Activated CD4-positive, alpha-beta T cell treated with anti-CD3 and anti-CD28 coated beads, Interleukin-2, amount 10 ng/mL, durations not matched to agents 7 days and 5 days (primary cell): ENCODE results near the gene TUBB1. TPM values are rescaled to one million over a fixed set of nuclear protein-coding genes. Genes with fewer than 3 reads are reported as not detected.

ENCODE experiments used
- CTCF ChIA-PET: fragments of 350-600 bp; sonication (Branson Sonifier 250); formaldehyde crosslinking; loops from one replicate; lab custom pipeline; 2021; ENCODE audit warnings: antibody characterized with exemption; lab: Charles Lee
- POLR2A ChIA-PET: fragments of 350-600 bp; sonication (Branson Sonifier 250); formaldehyde crosslinking; loops from one replicate; lab custom pipeline; 2021; ENCODE audit warnings: antibody characterized with exemption; lab: Charles Lee
- DNase-seq: peaks from one replicate; pipeline ENCODE4 v3.0.0-alpha.2; 2020
- H3K27ac Mint-ChIP-seq: one replicate; pipeline ENCODE4 v1.8.0; 2021; ENCODE audit warnings: mild to moderate bottlenecking, moderate library complexity, mixed read lengths
- H3K27me3 Mint-ChIP-seq: one replicate; pipeline ENCODE4 v1.8.0; 2021; ENCODE audit warnings: mixed read lengths
- H3K36me3 Mint-ChIP-seq: one replicate; pipeline ENCODE4 v1.8.0; 2021; ENCODE audit warnings: low read depth, mixed read lengths
- H3K4me1 Mint-ChIP-seq: one replicate; pipeline ENCODE4 v1.8.0; 2021; ENCODE audit warnings: mixed read lengths
- H3K4me3 Mint-ChIP-seq: one replicate; pipeline ENCODE4 v1.8.0; 2021; ENCODE audit warnings: mild to moderate bottlenecking, moderate library complexity, mixed read lengths
- H3K9me3 Mint-ChIP-seq: one replicate; pipeline ENCODE4 v1.8.0; 2021; ENCODE audit warnings: mixed read lengths
- total RNA-seq, 2 experiments: library from RNA; stranded (reverse); gene quantifications; one replicate each; pipeline ENCODE4 v1.2.3, GENCODE V29; 2021

Gene TUBB1
- total RNA-seq, 2 experiments from 2014 or later = not detected

- no peak overlapping the region for H3K4me3 Mint-ChIP-seq
- CTCF ChIA-PET = interaction anchor here (0.9 kb wide), 1 partner anchor 139 kb away, joined by 3 read pairs; no protein-coding TSS in a partner anchor
- DNase-seq = no peak
- no peaks in the 10 kb centered on the region for H3K36me3 Mint-ChIP-seq
- POLR2A ChIA-PET = no interaction called here
- no peaks in the 10 kb centered on the region for H3K9me3 Mint-ChIP-seq
- no peaks in the 10 kb centered on the region for H3K4me1 Mint-ChIP-seq
- H3K27ac Mint-ChIP-seq = no peak overlapping the region
- peaks cover 30% of the 10 kb centered on the region for H3K27me3 Mint-ChIP-seq
Observed at GRCh38 chr20:59068534-59068933, 49.3 kb downstream of the TUBB1 start.

GRCh38 chr20:59069026-59069425 lies 49.8 kb downstream of the TUBB1 start:
- Mint-ChIP-seq H3K4me1 (no peaks in the 10 kb centered on the region), H3K9me3 (no peaks in the 10 kb centered on the region), H3K4me3 (no peak overlapping the region), H3K36me3 (no peaks in the 10 kb centered on the region), H3K27me3 (peaks cover 30% of the 10 kb centered on the region), H3K27ac (no peak overlapping the region)
- ChIA-PET CTCF (interaction anchor here (0.9 kb wide), 1 partner anchor 139 kb away, joined by 3 read pairs; no protein-coding TSS in a partner anchor), POLR2A (no interaction called here)
- DNase-seq = no peak

GRCh38 chr20:59071216-59071615 lies 52.0 kb downstream of the TUBB1 start:
- ChIA-PET CTCF (no interaction called here), POLR2A (no interaction called here)
- Mint-ChIP-seq H3K4me3 (no peak overlapping the region), H3K4me1 (peaks cover 11% of the 10 kb centered on the region), H3K27me3 (peaks cover 38% of the 10 kb centered on the region), H3K36me3 (no peaks in the 10 kb centered on the region), H3K9me3 (no peaks in the 10 kb centered on the region), H3K27ac (no peak overlapping the region)
- DNase-seq = no peak

GRCh38 chr20:59073582-59073981 lies 54.4 kb downstream of the TUBB1 start:
- DNase-seq = no peak
- Mint-ChIP-seq H3K9me3 (no peaks in the 10 kb centered on the region), H3K4me1 (peaks cover 24% of the 10 kb centered on the region), H3K36me3 (no peaks in the 10 kb centered on the region), H3K27me3 (peaks cover 27% of the 10 kb centered on the region), H3K27ac (no peak overlapping the region), H3K4me3 (no peak overlapping the region)
- ChIA-PET CTCF (interaction anchor here (1.1 kb wide), 1 partner anchor 38 kb away, joined by 3 read pairs; no protein-coding TSS in a partner anchor), POLR2A (no interaction called here)

- H3K4me1 Mint-ChIP-seq = peaks cover 24% of the 10 kb centered on the region
- POLR2A ChIA-PET = no interaction called here
- no peaks in the 10 kb centered on the region for H3K36me3 Mint-ChIP-seq
- H3K4me3 Mint-ChIP-seq = no peak overlapping the region
- DNase-seq = no peak
- H3K27me3 Mint-ChIP-seq = peaks cover 25% of the 10 kb centered on the region
- H3K9me3 Mint-ChIP-seq = no peaks in the 10 kb centered on the region
- H3K27ac Mint-ChIP-seq = no peak overlapping the region
- CTCF ChIA-PET = no interaction called here
Observed at GRCh38 chr20:59074456-59074855, 55.2 kb downstream of the TUBB1 start.

GRCh38 chr20:59075934-59076508 lies 56.8 kb downstream of the TUBB1 start:
- CTCF ChIA-PET = interaction anchor here (0.7 to 1.0 kb wide), 2 partner anchors 132 to 146 kb away, joined by 3 read pairs; no protein-coding TSS in a partner anchor
- Mint-ChIP-seq H3K27me3 (peaks cover 23% of the 10 kb centered on the region), H3K36me3 (no peaks in the 10 kb centered on the region), H3K9me3 (no peaks in the 10 kb centered on the region), H3K4me3 (no peak overlapping the region), H3K4me1 (peaks cover 24% of the 10 kb centered on the region), H3K27ac (no peak overlapping the region)
- no peak for DNase-seq
- POLR2A ChIA-PET = no interaction called here

Other genes with a start within 250 kb of the TUBB1 start
- gene GNAS-AS1, start 168.5 kb upstream of the TUBB1 start, total RNA-seq = 1 to 10 TPM in 1 of 2 experiments, under 1 TPM in 1; 0.96 to 1.5 TPM
- gene GNAS, start 166.7 kb upstream of the TUBB1 start, total RNA-seq = 1,000 to 10,000 TPM; 1,022 to 1,326 TPM
- 10 to 100 TPM; 90.1 to 98.2 TPM for gene NELFCD, start 38.2 kb upstream of the TUBB1 start, total RNA-seq
- gene CTSZ, start 12.2 kb upstream of the TUBB1 start, total RNA-seq = 10 to 100 TPM; 48.2 to 53.3 TPM
- 100 to 1,000 TPM in 1 of 2 experiments, 10 to 100 TPM in 1; 98.1 to 101 TPM for gene ATP5F1E, start 12.9 kb downstream of the TUBB1 start, total RNA-seq
- 10 to 100 TPM; 66.4 to 82.5 TPM for gene PRELID3B, start 23.4 kb downstream of the TUBB1 start, total RNA-seq
- gene ZNF831, start 144.4 kb downstream of the TUBB1 start, total RNA-seq = 10 to 100 TPM; 10.3 to 10.4 TPM